K562 (cell line): ENCODE measurements around the gene TRMT44. TPM values are rescaled to one million over a fixed set of nuclear protein-coding genes. Genes with fewer than 3 reads are reported as not detected.

ENCODE experiments used
- ATF7 ChIP-seq: fragments of 450-650 bp; IDR thresholded peaks from 2 replicates; pipeline ENCODE4 v1.7.1; 2014; ENCODE audit warnings: mild to moderate bottlenecking, moderate library complexity
- CTBP1 ChIP-seq: fragments of 450-650 bp; IDR thresholded peaks from 2 replicates; pipeline ENCODE4 v1.6.1; 2016; ENCODE audit warnings: borderline replicate concordance
- E2F8 ChIP-seq: fragments of 450-650 bp; IDR thresholded peaks from 2 replicates; pipeline ENCODE4 v1.7.1; 2018; ENCODE audit warnings: mild to moderate bottlenecking, low read depth; ENCODE audit not compliant: partially characterized antibody
- GATAD2B ChIP-seq: fragments of 450-650 bp; IDR thresholded peaks from 2 replicates; pipeline ENCODE4 v1.6.1; 2017; ENCODE audit warnings: mild to moderate bottlenecking, borderline replicate concordance
- NR1H2 ChIP-seq: sonication (generic); formaldehyde crosslinking; IDR thresholded peaks from 2 replicates; pipeline ENCODE4 v1.4.0; 2020; ENCODE audit warnings: mild to moderate bottlenecking, missing genetic modification reagents
- NRF1 ChIP-seq, 2 experiments: fragments of 450-650 bp; IDR thresholded peaks in 1 of 2; conservative IDR thresholded peaks in 1 of 2; 2 replicates each; pipeline ENCODE4 v1.6.1; 2014; ENCODE audit warnings: mild to moderate bottlenecking in 2 of 2
- SMAD4 ChIP-seq: fragments of 250-450 bp; sonication (Bioruptor Pico); conservative IDR thresholded peaks from 2 replicates; pipeline ENCODE4 v1.8.0; 2021; ENCODE audit warnings: inconsistent platforms, mild to moderate bottlenecking, moderate library complexity
- SPI1 ChIP-seq: IDR thresholded peaks from 2 replicates; pipeline ENCODE4 v1.6.1; 2011; ENCODE audit warnings: low read depth, low read length, control low read depth, borderline replicate concordance
- STAG1 ChIP-seq: sonication (generic); formaldehyde crosslinking; IDR thresholded peaks from 2 replicates; pipeline ENCODE4 v1.5.0; 2020; ENCODE audit warnings: missing genetic modification reagents, borderline replicate concordance
- TARDBP ChIP-seq: fragments of 450-650 bp; IDR thresholded peaks from 2 replicates; pipeline ENCODE4 v1.6.1; 2016
- TEAD1 ChIP-seq, 2 experiments: fragments of 450-650 bp in 1 of 2; sonication (generic) in 1 of 2; formaldehyde crosslinking; IDR thresholded peaks; 2 replicates each; pipeline versions ENCODE4 v1.4.0 to v1.8.0; 2020 to 2022; ENCODE audit warnings: mild to moderate bottlenecking in 2 of 2, missing genetic modification reagents in 1 of 2
- TEAD4 ChIP-seq, 2 experiments: sonication (generic) in 1 of 2; formaldehyde crosslinking in 1 of 2; IDR thresholded peaks; 2 replicates each; pipeline versions ENCODE4 v1.6.1 to v1.8.0; 2012 to 2022; ENCODE audit warnings: borderline replicate concordance in 1 of 2, inconsistent platforms in 1 of 2, low read length in 1 of 2, mild to moderate bottlenecking in 1 of 2, missing genetic modification reagents in 1 of 2
- polyA plus RNA-seq, 8 experiments: library from polyadenylated mRNA; depleted of rRNA in 4 of 8; stranded (reverse) in 5 of 8; unstranded in 3 of 8; fragments of >200 nt; fragmentation: Nextera tagmentation in 2 of 8; fragmentation: Illumina TruSeq in 1 of 8; extraction: Ambion mirVana in 2 of 8; extraction: Trizol in 1 of 8; gene quantifications; 2 replicates each; pipeline versions ENCODE4 v1.2.1 to v1.2.3, GENCODE V29; 2011 to 2014; ENCODE audit warnings: inconsistent platforms in 1 of 8, missing spikeins in 1 of 8
- total RNA-seq, 7 experiments: library from RNA; depleted of rRNA in 6 of 7; stranded (reverse); fragments of >200 nt in 6 of 7; fragmentation: Illumina TruSeq in 2 of 7; extraction: Trizol in 2 of 7; gene quantifications; 2 replicates each; pipeline versions ENCODE4 v1.2.1 to v1.2.3, GENCODE V29; 2011 to 2021; ENCODE audit warnings: low replicate concordance in 1 of 7
- TF ChIP-seq, protein P1 (sequence below), 2 experiments: fragments of 450-650 bp; formaldehyde crosslinking in 1 of 2; IDR thresholded peaks; 2 replicates each; pipeline versions ENCODE4 v1.4.0 to v1.6.1; 2014 to 2020; ENCODE audit warnings: mild to moderate bottlenecking in 2 of 2, borderline replicate concordance in 1 of 2, low read depth in 1 of 2
- TF ChIP-seq, protein P2 (sequence below), 3 experiments: IDR thresholded peaks in 2 of 3; conservative IDR thresholded peaks in 1 of 3; 2 replicates each; pipeline ENCODE4 v1.5.1; 2011 to 2012; ENCODE audit warnings: low read length in 3 of 3, mild to moderate bottlenecking in 3 of 3, control low read depth in 2 of 3, improper control_type of control experiment in 1 of 3, inconsistent platforms in 1 of 3, low read depth in 1 of 3, mixed read lengths in 1 of 3, moderate library complexity in 1 of 3; ENCODE audit not compliant: insufficient read depth in 2 of 3

The TRMT44 gene
- total and polyA plus RNA-seq, 9 of the 15 experiments (the other 6 are each of a cell fraction or from before 2014, with no cell fraction given): 1.2 to 18.6 (median 10.0) TPM

DNA sequence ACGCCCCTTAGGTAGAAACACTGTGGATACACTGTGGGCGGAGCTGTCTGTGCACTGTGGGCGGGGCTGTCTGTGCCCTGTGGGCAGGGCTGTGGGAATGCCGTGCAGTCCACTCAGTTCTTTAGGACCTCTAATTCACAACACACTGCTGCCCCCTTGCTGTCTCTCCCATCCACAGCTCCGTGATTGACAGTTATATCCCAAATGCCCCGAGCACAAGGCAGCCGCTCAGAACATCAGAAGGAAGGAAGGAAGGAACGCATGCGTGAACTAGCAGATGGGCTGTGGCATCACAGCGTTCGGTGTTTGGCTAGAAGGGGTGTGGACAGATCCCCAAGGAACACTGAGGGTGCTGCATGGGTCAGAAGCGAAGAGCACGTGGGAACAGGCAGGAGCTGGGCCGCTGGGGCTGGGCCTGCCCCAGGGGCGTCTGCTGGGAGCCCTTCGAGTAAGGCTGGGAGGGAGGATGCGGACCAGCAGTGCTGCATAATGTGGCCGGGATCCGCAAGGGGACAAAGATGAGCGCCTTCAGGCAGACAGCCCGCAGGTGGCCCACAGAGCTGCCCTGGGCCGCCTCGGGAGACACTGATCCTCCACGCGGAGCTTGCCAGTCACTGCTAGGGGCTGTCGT lies 29.8 kb upstream of the TRMT44 start (continued):
- TF ChIP-seq CTBP1 (peak; percentile 61; the same call in 1 of the 2 replicates), STAG1 (CRISPR knock-in tag) (peak; percentile 57; the same call in 1 of the 2 replicates), SMAD4 (CRISPR knock-in tag) (peak; percentile 93), SPI1 (no peak), TEAD1 (CRISPR knock-in tag; IDR thresholded peaks at IDR 0.05) (peak in 1 of 2 experiments; percentile 35; a peak in 1 of 4 replicates), TARDBP (peak; percentile 81; the same call in 1 of the 2 replicates), GATAD2B (peak; percentile 45; the same call in 1 of the 2 replicates), E2F8 (peak; percentile 15), NR1H2 (no peak), TEAD4 (IDR thresholded peaks at IDR 0.05; ENCODE audit: low read length) (0 out of 2 replicates have a peak, but pooled peaks have one; percentile 6), TEAD4 (CRISPR knock-in tag; IDR thresholded peaks at IDR 0.05; ENCODE audit: borderline replicate concordance) (no peak), ATF7 (peak; percentile 41; the same call in 1 of the 2 replicates), NRF1 (conservative IDR thresholded peaks at IDR 0.05 in 1 of 2, IDR thresholded peaks at IDR 0.05 in 1 of 2) (peak; percentile 79 to 84)
- TF ChIP-seq, protein P1, sequence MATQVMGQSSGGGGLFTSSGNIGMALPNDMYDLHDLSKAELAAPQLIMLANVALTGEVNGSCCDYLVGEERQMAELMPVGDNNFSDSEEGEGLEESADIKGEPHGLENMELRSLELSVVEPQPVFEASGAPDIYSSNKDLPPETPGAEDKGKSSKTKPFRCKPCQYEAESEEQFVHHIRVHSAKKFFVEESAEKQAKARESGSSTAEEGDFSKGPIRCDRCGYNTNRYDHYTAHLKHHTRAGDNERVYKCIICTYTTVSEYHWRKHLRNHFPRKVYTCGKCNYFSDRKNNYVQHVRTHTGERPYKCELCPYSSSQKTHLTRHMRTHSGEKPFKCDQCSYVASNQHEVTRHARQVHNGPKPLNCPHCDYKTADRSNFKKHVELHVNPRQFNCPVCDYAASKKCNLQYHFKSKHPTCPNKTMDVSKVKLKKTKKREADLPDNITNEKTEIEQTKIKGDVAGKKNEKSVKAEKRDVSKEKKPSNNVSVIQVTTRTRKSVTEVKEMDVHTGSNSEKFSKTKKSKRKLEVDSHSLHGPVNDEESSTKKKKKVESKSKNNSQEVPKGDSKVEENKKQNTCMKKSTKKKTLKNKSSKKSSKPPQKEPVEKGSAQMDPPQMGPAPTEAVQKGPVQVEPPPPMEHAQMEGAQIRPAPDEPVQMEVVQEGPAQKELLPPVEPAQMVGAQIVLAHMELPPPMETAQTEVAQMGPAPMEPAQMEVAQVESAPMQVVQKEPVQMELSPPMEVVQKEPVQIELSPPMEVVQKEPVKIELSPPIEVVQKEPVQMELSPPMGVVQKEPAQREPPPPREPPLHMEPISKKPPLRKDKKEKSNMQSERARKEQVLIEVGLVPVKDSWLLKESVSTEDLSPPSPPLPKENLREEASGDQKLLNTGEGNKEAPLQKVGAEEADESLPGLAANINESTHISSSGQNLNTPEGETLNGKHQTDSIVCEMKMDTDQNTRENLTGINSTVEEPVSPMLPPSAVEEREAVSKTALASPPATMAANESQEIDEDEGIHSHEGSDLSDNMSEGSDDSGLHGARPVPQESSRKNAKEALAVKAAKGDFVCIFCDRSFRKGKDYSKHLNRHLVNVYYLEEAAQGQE (IDR thresholded peaks at IDR 0.05; ENCODE audit: borderline replicate concordance): peak; percentile 57; the same call in 1 of the 2 replicates
- TF ChIP-seq, protein P1 (CRISPR knock-in tag; IDR thresholded peaks at IDR 0.05; ENCODE audit: low read depth): no peak
- TF ChIP-seq, protein P2, sequence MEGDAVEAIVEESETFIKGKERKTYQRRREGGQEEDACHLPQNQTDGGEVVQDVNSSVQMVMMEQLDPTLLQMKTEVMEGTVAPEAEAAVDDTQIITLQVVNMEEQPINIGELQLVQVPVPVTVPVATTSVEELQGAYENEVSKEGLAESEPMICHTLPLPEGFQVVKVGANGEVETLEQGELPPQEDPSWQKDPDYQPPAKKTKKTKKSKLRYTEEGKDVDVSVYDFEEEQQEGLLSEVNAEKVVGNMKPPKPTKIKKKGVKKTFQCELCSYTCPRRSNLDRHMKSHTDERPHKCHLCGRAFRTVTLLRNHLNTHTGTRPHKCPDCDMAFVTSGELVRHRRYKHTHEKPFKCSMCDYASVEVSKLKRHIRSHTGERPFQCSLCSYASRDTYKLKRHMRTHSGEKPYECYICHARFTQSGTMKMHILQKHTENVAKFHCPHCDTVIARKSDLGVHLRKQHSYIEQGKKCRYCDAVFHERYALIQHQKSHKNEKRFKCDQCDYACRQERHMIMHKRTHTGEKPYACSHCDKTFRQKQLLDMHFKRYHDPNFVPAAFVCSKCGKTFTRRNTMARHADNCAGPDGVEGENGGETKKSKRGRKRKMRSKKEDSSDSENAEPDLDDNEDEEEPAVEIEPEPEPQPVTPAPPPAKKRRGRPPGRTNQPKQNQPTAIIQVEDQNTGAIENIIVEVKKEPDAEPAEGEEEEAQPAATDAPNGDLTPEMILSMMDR (IDR thresholded peaks at IDR 0.05 in 2 of 3, conservative IDR thresholded peaks at IDR 0.05 in 1 of 3; ENCODE audit: insufficient read depth in 2 of 3, low read depth in 1 of 3, low read length in 3 of 3): peak; percentile 40 to 78 (median 75)
